Spleen (tissue), 11 donors: Measurements from ENCODE around the gene ATG16L2. TPM values are rescaled to one million over a fixed set of nuclear protein-coding genes. Genes with fewer than 3 reads are reported as not detected.

Experiments used
- DNase-seq: peaks from one replicate; pipeline ENCODE4 v3.0.0-alpha.2; 2020
- H3K27ac ChIP-seq, 8 donors: fragments of 200-600 bp; sonication (generic) in 7 of 8; 1 replicate in 4 of 8; 2 replicates in 4 of 8; pipeline versions ENCODE4 v1.5.0 to v1.8.0; 2016 to 2021; ENCODE audit warnings: inconsistent platforms in 4 of 8, mild to moderate bottlenecking in 4 of 8, moderate library complexity in 1 of 8
- H3K27me3 ChIP-seq, 7 donors: fragments of 200-600 bp; sonication (generic) in 6 of 7; replicated peaks in 1 of 7; 1 replicate in 4 of 7; 2 replicates in 3 of 7; pipeline versions ENCODE4 v1.5.0 to v1.8.0; 2016 to 2021; ENCODE audit warnings: inconsistent platforms in 3 of 7, mild to moderate bottlenecking in 1 of 7
- H3K36me3 ChIP-seq, 6 donors: fragments of 200-600 bp; sonication (generic) in 5 of 6; 1 replicate in 4 of 6; 2 replicates in 2 of 6; pipeline versions ENCODE4 v1.5.0 to v1.8.0; 2016 to 2021; ENCODE audit warnings: inconsistent platforms in 2 of 6
- H3K4me1 ChIP-seq, 6 donors: fragments of 200-600 bp; sonication (generic) in 5 of 6; 1 replicate in 3 of 6; 2 replicates in 3 of 6; pipeline versions ENCODE4 v1.5.0 to v1.8.0; 2016 to 2021; ENCODE audit warnings: inconsistent platforms in 3 of 6
- H3K4me3 ChIP-seq, 8 donors: fragments of 200-600 bp; sonication (generic) in 7 of 8; 1 replicate in 4 of 8; 2 replicates in 4 of 8; pipeline versions ENCODE4 v1.5.0 to v1.8.0; 2016 to 2021; ENCODE audit warnings: inconsistent platforms in 4 of 8, mild to moderate bottlenecking in 4 of 8, moderate library complexity in 2 of 8
- H3K9me3 ChIP-seq, 8 donors: fragments of 200-600 bp; sonication (generic) in 7 of 8; 1 replicate in 4 of 8; 2 replicates in 4 of 8; pipeline versions ENCODE4 v1.5.0 to v1.8.0; 2016 to 2021; ENCODE audit warnings: inconsistent platforms in 4 of 8
- CTCF ChIP-seq, 11 experiments: fragments of 200-600 bp in 7 of 11; fragments of 450-650 bp in 4 of 11; sonication (generic) in 4 of 11; IDR thresholded peaks in 8 of 11; conservative IDR thresholded peaks in 3 of 11; 1 replicate in 7 of 11; 2 replicates in 4 of 11; pipeline versions ENCODE4 v1.4.0 to v1.8.0; 2016 to 2021; ENCODE audit warnings: antibody characterized with exemption in 11 of 11, inconsistent platforms in 4 of 11, mild to moderate bottlenecking in 1 of 11
- POLR2A ChIP-seq, 3 donors: fragments of 450-650 bp; IDR thresholded peaks; one replicate each; pipeline ENCODE4 v1.5.1; 2017; ENCODE audit warnings: antibody characterized with exemption in 3 of 3, mild to moderate bottlenecking in 1 of 3
- POLR2AphosphoS5 ChIP-seq, 3 donors: sonication (generic); formaldehyde crosslinking; IDR thresholded peaks; one replicate each; pipeline ENCODE4 v1.5.1; 2017; ENCODE audit warnings: antibody characterized with exemption in 3 of 3
- WGBS, 5 donors: extraction: QIAGEN DNeasy Blood & Tissue Kit in 3 of 5; methylation state at CpG; one replicate each; pipeline versions ENCODE4 v1.1.5 to v1.1.7; 2013 to 2018; 5-methylcytosine and 5-hydroxymethylcytosine counted together
- intact Hi-C: fragments of 100-400 bp; cut with DNase I; formaldehyde crosslinking; loops from one replicate; pipeline ENCODE4 v1.15.0; 2023; ENCODE audit warnings: low total_unique reads
- polyA plus RNA-seq, 3 donors: library from polyadenylated mRNA; stranded (reverse); fragments of 200-250 nt; gene quantifications; one replicate each; pipeline ENCODE4 v1.2.1, GENCODE V29; 2013
- total RNA-seq, 7 donors: library from RNA; depleted of rRNA in 3 of 7; stranded (reverse); fragments of >200 nt in 3 of 7; fragmentation: NEBNext Ultra II Directional in 4 of 7; extraction: Animal tissue kit (Norgen Biotek cat#: 25700) in 4 of 7; gene quantifications; one replicate each; pipeline versions ENCODE4 v1.1.0 to v1.2.1, GENCODE V29; 2016 to 2021
- donor health status: healthy with polysubstance abuse.
- donor health status: DM: no; HTN: no; CAD: no; lungs with moderate emphysema.
- donor health status: DM: no; HTN: no; CAD: no.
- donor health status: Bipolar disorder and iron deficiency.
- donor health status: healthy.
- donor health status: DM: no; HTN: no; CAD: no.
- donor health status: DM: yes; HTN: yes; CAD: no.

The ATG16L2 gene
- total and polyA plus RNA-seq, 10 donors: 96.9 to 368 (median 237) TPM

DNA sequence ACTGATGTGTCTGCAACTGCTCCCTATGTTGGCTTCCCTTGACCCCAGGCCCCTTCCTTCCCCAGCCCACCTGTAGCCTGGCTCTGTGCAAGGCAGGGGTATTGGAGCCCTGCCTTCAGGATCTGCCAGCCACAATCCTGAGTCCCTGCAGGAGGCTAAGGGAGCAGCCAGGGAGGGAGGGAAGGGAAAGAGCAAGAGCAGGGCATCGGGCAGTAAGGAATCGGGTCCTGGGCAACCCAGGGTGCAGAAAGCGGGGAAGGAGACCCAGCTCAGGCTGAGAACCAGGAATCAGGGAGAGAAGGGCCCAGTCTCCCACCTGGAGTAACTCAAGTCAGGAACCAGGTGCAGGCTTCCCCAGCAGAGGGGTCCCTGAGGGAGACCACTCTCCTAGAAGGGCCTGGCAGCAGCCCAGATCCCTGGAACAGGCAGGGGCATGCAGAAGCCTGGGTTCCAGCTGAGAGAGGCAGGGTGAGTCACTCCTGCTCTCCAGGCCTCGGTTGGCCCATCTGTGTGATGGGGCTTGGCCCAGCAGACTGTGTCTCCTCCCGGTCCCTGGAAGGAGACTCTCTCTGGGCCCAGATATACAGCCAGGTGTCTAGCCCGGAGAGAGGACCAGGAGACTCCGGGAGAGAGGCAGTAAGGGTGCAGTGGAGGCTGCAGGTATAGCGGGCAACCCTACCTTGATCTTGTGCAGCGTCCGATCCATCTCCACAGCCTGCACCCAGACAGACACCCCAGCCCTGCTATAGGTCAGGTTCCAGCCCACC is 33.7 kb upstream of the ATG16L2 start:
- intact Hi-C loops: no loop called here
- Histone ChIP-seq H3K9me3 (no peaks in the 10 kb centered on the region), H3K27ac (peak overlapping the region in 1 of 8 donors; percentile 70), H3K4me3 (peak overlapping the region; percentile 35 to 78 (median 55)), H3K36me3 (no peaks in the 10 kb centered on the region), H3K4me1 (peaks cover 22 to 72% (median 49%) of the 10 kb centered on the region in 6 donors), H3K27me3 (peaks cover 0 to 10% (median 0%) of the 10 kb centered on the region in 7 donors)
- 88 to 95% (median 92%) methylated on average over 4 to 10 of the region's 10 CpGs for WGBS, 5 donors
- DNase-seq: no peak
- no peak for TF ChIP-seq CTCF (IDR thresholded peaks at IDR 0.05 in 8 of 11, conservative IDR thresholded peaks at IDR 0.05 in 3 of 11)
- no peak for TF ChIP-seq POLR2AphosphoS5 (IDR thresholded peaks at IDR 0.05)
- TF ChIP-seq POLR2A (IDR thresholded peaks at IDR 0.05): no peak

DNA sequence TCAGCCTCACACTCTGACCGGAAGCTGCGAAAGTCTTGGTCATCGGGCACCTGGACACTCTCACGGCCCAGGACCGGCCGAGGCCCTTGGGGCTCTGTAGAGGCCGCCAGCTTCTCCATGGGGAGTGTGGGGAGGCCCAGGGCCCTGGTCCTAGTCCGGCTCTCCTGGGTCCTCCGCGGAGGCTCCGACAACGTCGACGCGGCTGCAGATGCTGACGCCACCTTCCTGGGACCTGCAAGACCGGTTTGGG is 33.2 kb upstream of the ATG16L2 start:
- no peak for DNase-seq
- intact Hi-C loops: no loop called here
- 26 to 43% (median 35%) methylated on average over 6 to 17 of the region's 17 CpGs for WGBS, 5 donors
- Histone ChIP-seq H3K27me3 (peaks cover 0 to 10% (median 0%) of the 10 kb centered on the region in 7 donors), H3K4me1 (peaks cover 22 to 67% (median 47%) of the 10 kb centered on the region in 6 donors), H3K9me3 (no peaks in the 10 kb centered on the region), H3K27ac (peak overlapping the region in 3 of 8 donors; percentile 49 to 70 (median 66)), H3K36me3 (no peaks in the 10 kb centered on the region), H3K4me3 (peak overlapping the region; percentile 35 to 78 (median 55))
- no peak for TF ChIP-seq POLR2AphosphoS5 (IDR thresholded peaks at IDR 0.05)
- TF ChIP-seq POLR2A (IDR thresholded peaks at IDR 0.05): no peak
- no peak for TF ChIP-seq CTCF (IDR thresholded peaks at IDR 0.05 in 8 of 11, conservative IDR thresholded peaks at IDR 0.05 in 3 of 11)

DNA sequence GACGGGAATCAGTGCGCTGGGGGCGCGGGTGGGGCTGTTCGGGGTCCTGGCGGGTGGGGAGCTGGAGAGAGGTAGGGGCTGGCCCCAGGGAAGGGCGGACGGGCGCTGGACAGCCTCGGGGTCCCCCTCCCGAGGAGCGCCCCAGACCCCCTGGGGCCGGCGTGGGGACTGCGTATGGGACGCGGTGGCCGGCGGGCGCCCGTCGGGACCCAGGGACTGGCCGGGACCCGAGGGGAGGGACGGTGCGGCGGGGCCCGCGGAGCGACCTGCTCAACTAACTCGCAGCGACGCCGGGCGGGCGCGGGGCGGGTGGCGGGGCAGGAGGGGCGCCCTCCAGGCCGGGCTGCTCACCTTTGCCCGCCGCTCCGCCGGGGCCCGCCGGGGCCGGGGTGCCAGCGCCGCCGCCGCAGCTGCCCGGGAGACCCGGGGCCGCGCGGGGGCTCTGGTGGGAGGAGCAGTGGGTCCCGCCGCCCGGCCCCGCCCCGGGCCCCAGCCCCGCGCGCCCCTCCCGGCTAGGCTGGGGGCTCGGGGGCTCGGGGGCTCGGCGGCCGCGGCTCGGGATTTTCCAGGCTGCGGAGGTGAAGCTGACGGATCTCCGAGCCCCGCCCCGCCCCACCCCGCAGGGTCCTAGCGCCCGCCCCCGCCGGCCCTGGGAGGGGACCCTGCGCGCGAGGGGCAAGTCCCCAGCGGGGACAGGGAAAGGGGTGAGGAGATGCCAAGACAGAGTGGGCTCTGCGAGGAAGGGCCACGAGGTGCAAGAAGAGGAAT is 32.7 kb upstream of the ATG16L2 start:
- H3K36me3 ChIP-seq: no peaks in the 10 kb centered on the region
- DNase-seq: peak; percentile 89
- peaks cover 0 to 10% (median 0%) of the 10 kb centered on the region in 7 donors for H3K27me3 ChIP-seq
- H3K27ac ChIP-seq: peak overlapping the region in 3 of 8 donors; percentile 49 to 70 (median 66)
- TF ChIP-seq POLR2AphosphoS5 (IDR thresholded peaks at IDR 0.05) (no peak), CTCF (IDR thresholded peaks at IDR 0.05 in 8 of 11, conservative IDR thresholded peaks at IDR 0.05 in 3 of 11) (no peak), POLR2A (IDR thresholded peaks at IDR 0.05) (no peak)
- intact Hi-C loops: no loop called here
- H3K9me3 ChIP-seq: no peaks in the 10 kb centered on the region
- H3K4me3 ChIP-seq: peak overlapping the region; percentile 35 to 78 (median 55)
- peaks cover 22 to 67% (median 44%) of the 10 kb centered on the region in 6 donors for H3K4me1 ChIP-seq
- 0 to 6% (median 2%) methylated on average over 10 to 89 of the region's 89 CpGs for WGBS, 5 donors
